Measurements from ENCODE around the gene ANKH. TPM values are rescaled to one million over a fixed set of nuclear protein-coding genes. Genes with fewer than 3 reads are reported as not detected.

ANKH gene
- total RNA-seq, 2 donors from 2014 or later: 93.8 to 94.1 TPM

DNA sequence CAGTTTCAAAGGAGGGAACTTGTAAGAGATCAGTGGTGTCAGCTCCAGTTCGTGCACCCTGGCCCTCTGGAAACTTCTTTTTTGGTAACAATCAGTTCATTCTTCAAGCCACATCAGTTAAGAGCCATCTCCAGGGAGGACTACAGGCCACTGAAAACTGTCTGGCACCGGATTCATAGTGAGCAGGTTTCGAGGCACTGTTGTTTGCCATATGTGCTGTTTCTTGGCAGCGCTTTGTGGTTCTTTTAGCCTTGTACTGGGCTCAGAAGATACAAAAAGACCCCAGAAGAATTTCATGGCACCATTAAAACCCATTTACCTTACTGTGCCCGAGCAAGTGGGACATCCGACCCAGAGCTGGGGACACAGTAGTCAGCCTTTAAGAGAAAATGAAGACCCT, 138.6 kb downstream of the ANKH start:
- DNase-seq (ENCODE audit: low spot score): no peak
- intact Hi-C loops (cut with DNase I): loop anchor here (2.0 to 5.0 kb wide), 2 partner anchors 32 to 274 kb away; no protein-coding TSS in a partner anchor

DNA sequence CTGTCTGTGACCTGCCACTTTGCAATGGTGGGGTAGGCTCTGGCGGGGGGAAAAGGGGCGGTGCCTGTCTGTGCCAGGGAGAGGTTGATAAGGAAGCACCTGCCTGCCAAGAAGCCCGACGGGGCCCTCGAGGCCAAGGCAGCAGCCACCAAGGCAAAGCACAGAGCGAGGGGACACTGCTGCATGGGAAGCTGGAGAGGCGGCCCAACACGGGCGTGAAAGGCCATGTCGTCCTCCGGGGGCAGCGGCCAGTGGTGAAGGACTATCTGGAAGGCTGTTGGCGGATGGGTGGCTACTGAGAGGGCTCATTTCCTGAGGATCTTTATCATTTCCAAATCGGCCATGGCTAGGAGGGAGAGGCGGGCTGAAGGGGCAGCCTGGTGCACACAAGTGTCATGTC, 140.7 kb downstream of the ANKH start:
- DNase-seq (ENCODE audit: low spot score): no peak
- intact Hi-C loops (cut with DNase I): loop anchor here in 1 of 2 donors (5.0 kb wide), 1 partner anchor 276 kb away; no protein-coding TSS in a partner anchor

DNA sequence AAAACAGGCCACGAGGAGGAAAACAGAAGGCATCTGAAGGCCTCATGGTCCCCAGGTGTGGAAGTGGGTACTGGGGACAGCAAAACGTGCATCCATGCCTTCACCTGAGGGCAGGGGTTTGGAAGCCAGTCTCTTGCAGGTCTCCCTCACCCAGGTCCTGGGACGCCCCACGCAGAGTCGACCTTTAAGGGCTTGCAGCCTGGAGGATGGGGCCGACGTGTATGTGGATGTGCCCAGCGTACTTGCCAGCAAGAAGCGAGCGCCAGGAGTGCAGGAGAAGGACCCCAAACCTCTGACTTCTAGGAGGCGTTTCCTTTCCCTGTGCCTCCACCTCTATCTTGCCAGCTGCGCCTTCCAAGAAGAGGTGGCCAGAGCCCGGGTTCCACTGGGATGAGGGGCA, 141.1 kb downstream of the ANKH start:
- intact Hi-C loops (cut with DNase I): loop anchor here in 1 of 2 donors (5.0 kb wide), 1 partner anchor 277 kb away; no protein-coding TSS in a partner anchor
- no peak for DNase-seq (ENCODE audit: low spot score)

DNA sequence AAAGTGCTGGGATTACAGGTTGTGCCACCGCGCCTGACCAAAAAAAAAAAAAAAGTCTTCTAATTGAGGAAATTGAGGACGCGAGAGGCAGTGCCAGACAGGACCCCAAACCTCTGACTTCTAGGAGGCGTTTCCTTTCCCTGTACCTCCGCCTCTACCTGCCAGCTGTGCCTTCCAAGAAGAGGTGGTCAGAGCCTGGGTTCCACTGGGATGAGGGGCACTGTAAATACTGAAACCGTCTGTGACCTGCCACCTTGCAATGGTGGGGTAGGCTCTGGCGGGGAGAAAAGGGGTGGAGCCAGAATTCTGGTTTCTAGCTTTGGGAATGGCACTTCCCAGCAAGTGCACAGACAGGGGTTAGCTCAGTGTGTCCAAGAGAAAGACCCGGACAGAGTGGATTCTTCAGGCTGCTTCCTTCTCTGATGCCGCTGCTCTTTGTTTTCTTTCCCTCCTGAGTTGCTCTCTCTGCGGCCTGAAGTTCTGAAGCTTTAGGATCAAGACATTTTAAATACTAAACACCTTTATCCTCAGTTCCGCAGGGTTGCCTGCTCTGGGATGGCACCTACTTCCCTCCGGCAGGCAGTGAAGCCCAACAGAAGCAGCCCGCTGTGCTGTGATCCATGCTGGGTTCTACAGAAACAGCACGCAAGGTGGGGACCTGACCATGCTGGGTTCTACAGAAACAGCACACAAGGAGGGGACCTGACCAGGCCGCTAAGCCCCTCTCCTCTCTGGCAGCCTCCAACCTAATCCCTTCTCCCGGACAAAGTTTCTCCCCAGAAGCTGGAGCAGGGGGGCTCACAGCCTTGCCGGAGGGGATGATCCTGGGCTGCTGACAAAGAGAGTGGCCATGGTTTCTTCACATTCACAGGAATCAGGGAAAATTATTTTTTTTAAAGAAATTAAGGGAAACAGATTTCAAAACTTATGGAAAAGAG, 141.9 kb downstream of the ANKH start:
- intact Hi-C loops (cut with DNase I): loop anchor here (5.0 kb wide), 2 partner anchors 278 to 283 kb away; no protein-coding TSS in a partner anchor
- DNase-seq (ENCODE audit: low spot score): no peak

DNA sequence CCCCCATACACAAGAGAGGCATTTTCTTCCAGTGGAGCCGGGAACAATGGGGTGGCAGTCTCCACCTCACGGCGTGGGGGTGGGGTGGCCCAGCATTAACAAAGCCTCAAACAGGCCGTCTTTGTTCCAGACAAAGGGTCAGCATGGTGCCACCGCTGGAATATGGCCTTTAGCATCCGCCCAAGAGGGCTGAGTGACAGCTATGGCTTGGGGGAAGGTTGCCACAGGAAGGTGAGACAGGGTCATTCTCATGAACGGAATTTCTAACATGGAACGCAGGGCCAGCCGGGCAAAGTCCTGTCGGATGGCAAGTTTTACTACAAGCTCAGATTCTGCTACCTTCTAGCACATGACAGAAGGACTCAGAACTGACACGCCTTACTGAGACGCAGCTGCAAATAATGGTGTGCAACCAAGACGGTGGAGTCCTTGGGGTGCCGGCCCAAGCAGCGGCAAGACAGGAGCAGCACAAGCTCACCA, 143.1 kb downstream of the ANKH start:
- DNase-seq (ENCODE audit: low spot score): no peak
- intact Hi-C loops (cut with DNase I): loop anchor here in 1 of 2 donors (5.0 kb wide), 1 partner anchor 284 kb away; no protein-coding TSS in a partner anchor

DNA sequence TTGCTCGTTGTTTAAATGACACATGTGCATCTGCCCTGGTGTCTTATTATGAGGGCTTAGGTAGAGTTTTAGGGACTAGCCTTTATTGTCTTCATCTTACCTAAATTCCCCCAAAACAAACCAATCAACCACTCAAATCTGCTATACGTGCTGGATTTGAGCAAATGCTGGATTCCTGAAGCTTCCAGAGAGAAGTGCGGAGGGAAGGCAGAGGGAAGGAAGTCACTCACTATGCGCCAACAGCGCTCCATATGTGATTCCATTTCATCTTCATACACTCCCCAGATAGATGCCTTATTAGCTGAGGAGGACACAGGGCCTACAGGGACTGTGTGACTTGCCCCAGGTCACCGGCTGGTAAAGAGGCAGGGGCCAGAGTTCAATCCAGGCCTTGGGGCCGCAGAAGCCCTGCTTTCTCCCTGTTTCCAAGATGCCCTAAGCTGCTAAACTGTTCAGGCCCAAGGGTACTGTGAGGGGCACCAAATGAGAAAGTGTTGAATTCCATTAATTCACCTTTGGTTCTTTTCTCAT, 143.6 kb downstream of the ANKH start:
- intact Hi-C loops (cut with DNase I): loop anchor here in 1 of 2 donors (5.0 kb wide), 1 partner anchor 284 kb away; no protein-coding TSS in a partner anchor
- DNase-seq (ENCODE audit: low spot score): no peak

DNA sequence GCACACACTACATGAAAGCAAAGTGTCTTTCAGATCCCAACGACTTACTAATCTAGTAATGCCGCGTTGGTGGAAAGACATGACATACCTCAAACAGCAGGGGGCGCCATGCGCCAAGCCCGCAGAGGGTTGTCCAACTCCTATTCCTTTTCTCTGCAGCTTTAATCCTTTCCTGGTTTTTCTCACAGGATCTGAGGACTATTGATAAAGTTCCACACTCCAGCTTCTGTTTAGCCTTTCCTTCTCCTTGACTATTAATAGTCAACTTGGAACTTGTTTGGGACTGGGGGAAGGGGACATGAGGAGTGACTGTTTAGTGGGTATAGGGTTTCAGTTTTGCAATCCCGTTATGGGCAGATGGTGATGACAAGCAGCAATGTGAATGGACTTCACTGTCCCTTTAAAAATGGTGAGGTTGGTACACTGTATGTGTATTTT, 144.1 kb downstream of the ANKH start:
- intact Hi-C loops (cut with DNase I): loop anchor here in 1 of 2 donors (5.0 kb wide), 1 partner anchor 285 kb away; no protein-coding TSS in a partner anchor
- peak; percentile 95 for DNase-seq (ENCODE audit: low spot score)

DNA sequence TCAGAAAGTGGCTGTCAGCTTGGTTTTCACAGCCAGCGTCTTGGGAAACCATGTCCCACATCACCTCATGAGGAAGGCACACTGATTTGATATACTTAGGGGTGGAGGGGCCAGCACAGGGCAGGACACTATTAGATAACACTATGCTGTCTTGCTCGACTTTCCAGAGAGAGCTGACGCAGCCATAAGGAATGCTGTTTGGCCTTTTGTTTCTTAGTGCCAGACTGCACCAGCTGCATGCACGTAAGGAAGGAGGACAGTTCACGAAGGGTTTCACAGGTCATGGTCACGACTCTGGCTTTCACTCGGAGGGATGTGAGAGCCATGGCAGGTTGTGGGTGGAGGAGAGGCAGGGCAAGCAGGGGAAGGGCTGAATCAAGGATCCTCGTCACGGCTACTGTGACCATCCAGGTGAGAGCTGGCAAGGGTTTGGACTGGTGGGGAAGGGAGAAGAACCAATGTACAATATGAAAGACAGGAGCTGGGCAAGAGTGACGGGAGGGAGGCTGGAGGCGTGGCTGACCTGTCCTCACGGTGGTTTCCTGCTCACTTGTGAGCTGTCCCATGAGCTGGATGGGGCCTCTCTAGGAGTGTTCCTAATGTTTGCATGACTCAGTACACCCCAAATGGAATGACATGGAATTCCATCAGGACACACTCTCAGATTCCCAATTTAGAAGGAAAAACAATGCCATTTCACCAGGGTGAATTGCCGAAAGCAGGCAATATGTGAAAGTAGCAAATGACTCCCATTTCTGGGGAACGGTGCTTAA, 145.3 kb downstream of the ANKH start:
- intact Hi-C loops (cut with DNase I): loop anchor here in 1 of 2 donors (5.0 kb wide), 1 partner anchor 286 kb away; no protein-coding TSS in a partner anchor
- DNase-seq (ENCODE audit: low spot score): no peak

DNA sequence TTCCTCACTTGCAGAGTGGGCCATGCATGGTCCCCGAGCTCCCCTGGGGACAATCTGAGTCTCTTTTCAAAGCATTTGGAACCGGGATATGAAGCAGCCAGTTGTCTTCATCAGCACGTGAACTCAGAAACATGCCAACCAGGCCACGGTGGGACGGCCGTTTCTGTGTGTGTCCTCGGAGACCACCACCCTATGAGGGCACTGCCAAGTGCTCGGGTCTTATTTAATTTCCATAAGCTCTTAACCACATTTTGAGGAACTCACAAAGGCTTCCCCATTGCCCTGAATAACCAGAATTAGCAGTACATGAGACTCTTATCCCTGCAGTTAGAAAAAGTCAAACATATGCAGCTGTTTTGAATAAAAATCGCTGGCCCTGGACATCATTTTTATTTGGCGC, 146.9 kb downstream of the ANKH start:
- DNase-seq (ENCODE audit: low spot score): no peak
- intact Hi-C loops (cut with DNase I): loop anchor here in 1 of 2 donors (5.0 kb wide), 1 partner anchor 288 kb away; no protein-coding TSS in a partner anchor

DNA sequence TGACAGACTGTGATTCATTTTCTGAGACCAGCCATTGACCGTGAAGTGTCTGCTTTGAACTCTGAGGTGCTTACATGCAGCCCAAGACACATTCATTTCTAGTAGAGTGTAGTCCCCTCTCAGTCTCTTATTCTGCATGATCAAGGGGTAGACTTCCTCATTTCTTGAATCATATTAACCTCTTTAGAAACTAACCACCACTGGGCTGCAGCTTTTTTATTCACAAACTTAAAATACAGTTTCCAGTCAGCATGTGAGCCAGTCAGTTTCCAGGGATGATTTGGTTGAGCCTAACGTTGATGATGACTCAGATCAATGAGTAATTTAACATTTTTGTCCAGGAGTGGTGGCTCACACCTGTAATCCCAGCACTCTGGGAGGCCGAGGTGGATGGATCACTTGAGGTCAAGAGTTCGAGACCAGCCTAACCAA, 147.9 kb downstream of the ANKH start:
- intact Hi-C loops (cut with DNase I): no loop called here
- DNase-seq (ENCODE audit: low spot score): no peak

DNA sequence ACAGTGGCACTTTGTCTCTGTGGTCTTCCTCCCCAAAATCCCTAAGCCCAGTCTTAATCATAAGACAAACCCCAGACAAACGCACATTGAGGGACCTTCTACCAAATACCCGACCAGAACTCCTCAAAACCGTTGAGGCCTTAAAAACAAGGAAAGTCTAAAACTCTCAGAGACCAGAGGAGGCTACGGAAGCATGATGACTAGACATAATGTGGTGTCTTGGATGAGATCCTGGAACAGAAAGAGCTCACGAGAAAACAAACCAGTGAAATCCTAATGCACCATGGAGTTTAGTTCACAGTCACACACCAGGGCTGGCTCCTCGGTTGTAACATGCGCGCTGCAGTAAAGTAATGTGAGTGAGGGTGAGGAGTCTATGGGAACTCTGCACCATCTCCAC, 148.7 kb downstream of the ANKH start:
- DNase-seq (ENCODE audit: low spot score): no peak
- intact Hi-C loops (cut with DNase I): no loop called here

DNA sequence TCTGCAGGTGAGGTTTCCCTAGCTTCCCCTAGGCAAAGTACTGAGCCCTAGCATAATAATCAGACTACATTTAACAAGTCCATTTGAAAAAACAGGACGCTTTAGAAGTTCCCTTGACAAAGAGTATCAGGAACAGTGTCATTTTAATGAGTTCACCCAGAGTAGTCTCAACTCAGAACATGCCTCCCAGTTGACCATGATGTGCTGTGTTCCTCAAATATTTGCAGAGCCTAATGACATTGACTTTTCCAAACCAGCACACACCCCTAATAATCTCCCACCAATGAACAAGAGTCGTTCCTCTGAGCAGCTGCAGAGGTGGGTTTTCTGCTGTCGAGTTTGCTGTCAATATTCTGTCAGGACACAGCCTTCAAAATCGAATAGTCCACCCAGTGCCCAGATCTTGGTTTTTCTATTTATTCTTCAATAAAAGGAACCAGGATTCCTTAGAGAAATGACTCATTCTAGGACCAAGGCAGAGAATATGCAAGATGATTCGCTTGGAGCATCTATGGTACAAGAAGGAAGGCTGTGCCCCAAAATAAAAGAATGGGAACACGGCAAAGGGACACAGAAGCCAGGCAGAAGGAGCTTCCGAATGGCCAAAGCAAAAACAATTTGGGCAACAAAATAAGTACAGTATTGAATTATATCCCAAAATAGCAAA, 149.5 kb downstream of the ANKH start:
- DNase-seq (ENCODE audit: low spot score): no peak
- intact Hi-C loops (cut with DNase I): no loop called here

DNA sequence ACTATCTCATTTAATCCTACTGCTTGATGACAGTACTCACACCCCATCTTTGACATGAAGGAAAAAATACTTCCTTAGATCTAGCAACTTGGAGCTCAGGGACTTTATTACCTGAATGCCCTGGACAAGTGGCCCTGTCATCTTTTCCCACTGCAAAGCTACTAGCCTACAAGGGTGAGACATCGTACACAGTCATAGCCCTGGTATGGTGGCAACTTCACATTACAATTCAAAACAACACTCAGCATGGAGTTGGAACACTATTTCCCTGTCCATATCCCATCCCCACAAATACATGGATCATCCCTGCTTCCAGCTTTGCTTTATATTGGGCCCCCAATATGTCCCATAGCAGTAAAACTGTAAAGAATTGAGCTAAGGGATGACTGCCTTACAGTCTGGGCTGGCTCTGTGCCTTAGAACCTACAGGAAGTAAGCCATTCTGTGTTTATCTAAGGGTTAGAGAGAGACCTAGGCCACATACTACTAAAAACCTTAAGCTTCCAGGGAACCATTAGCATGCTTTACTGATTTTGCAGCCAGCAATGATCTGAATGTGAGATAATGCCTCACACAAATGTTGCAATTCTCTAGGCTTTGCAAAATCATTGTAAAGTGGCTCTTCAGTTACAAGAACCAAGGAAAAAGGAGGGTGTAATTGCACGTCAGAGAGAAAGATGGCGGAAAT, 151.2 kb downstream of the ANKH start:
- DNase-seq (ENCODE audit: low spot score): no peak
- intact Hi-C loops (cut with DNase I): no loop called here

DNA sequence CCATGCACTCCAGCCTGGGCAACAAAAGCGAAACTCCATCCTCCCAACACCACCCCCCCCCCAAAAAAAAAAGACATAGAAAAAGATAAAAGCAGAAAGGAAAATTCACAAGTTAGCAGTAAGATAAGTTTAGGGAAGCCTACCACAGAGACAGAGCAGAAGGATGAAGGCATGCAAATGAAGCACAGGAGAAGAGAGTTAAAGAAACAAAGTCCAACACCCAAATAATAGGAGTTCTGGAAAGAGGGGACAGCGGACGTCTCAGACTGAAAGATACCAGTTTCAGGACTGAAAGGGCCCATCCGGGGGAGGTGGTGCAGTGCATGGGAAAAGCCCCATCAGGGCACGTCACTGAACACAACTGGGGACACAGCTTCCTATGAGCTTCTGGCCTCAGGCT, 152.8 kb downstream of the ANKH start:
- intact Hi-C loops (cut with DNase I): no loop called here
- DNase-seq (ENCODE audit: low spot score): no peak

DNA sequence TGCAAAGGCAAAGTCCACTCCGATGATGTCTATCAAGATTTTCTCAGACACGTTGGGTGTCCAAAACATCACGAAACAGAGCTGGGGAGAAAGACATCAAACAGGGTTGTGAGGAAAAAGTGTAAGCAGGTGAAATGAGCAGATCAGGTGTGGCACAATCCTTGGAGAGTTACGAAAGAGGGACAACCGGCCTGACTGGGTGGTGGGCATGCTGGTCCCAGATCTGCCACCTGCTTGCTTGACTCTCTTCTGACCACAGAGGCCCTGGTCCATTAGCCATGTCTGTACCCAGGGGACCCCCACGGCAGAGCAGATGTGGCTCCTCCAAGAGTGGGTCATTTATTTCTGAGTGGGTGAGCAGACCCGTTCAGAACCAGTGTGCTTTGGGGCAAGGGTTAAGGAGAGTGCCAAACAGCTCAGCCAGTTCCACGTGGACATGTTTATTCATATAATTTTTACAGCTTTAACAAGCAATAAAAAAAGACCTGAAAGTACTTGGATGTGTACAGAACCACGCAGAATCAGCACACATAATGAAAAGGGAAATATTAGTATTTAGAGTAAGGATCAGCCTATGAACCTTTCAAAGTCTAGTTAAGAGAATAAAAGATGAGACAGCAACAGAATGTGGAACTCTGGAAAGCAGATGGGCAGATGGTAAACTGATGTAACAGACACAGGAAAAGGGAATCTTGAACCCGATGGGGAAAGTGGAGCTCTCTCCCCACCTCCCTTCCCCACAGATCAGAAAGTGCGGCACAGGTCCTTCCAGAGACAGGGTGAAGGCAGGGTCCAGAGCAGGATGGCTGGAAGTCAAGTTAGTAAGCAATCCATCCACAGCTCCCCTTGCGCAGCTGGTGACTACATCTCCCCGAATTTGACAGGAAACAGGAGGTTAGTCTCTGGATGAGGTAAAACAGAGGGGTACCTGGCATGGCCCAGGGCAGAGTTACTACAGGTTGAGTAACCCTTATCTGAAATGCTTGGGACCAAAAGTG, 154.5 kb downstream of the ANKH start:
- DNase-seq (ENCODE audit: low spot score): no peak
- intact Hi-C loops (cut with DNase I): no loop called here

DNA sequence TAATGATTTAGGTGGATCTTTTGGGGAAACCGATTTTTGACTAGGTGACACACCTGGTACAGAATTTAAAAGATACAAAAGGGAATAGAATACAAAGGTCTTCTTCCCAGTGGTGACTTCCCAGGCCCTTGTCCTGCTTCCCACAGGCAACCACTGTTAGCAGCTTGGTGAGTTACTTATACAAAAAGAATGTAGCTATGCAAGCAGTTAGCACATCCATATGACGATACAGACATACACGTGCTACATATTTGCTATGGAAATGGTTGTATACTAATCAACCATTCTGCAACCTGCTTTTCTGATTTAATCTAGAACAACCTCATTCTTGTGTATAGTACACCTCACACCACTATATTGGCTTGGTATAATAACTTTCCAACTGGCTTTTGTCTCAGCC, 156.1 kb downstream of the ANKH start:
- intact Hi-C loops (cut with DNase I): no loop called here
- no peak for DNase-seq (ENCODE audit: low spot score)

DNA sequence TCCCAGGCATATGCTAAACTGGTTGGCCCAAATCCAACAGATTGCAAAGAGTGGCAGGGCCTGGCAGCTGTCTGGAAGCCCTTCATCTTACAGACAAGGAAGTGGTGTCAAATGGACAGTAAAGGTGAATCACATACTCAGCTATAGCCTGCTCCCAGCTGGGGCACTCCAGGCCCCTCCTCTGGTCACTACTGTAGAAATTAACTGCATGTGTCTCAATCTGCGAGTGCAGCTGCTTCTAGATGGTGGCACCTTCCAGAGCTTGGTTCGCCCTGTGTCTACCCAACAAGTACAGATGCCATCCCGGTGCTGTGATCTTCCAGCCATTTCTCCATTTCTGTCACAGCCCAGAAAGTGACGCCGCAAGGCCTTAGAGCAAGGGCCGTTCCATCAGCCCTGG, 156.9 kb downstream of the ANKH start:
- no peak for DNase-seq (ENCODE audit: low spot score)
- intact Hi-C loops (cut with DNase I): no loop called here
